T1000 (cell line): ENCODE data around the gene NATD1.

Source experiments
- DNase-seq: peaks from one replicate; lab custom pipeline; 2025; ENCODE audit warnings: mixed read lengths; lab: John Stamatoyannopoulos, UW

Gene NATD1

GRCh38 chr17:21214777-21215541, 38.3 kb downstream of the NATD1 start:
- DNase-seq: no peak

GRCh38 chr17:21214015-21214776, 39.0 kb downstream of the NATD1 start, which contains the start of gene TMEM11:
TMEM11 (minus strand) TSS chr17:21214161; CDS start chr17:21214152, 9 bp downstream.
- DNase-seq: peak; percentile 93

GRCh38 chr17:21213638-21214014, 39.6 kb downstream of the NATD1 start:
- DNase-seq: no peak

GRCh38 chr17:21212826-21213637, 40.2 kb downstream of the NATD1 start:
- no peak for DNase-seq

- no peak for DNase-seq
Observed at GRCh38 chr17:21211825-21212479, 41.3 kb downstream of the NATD1 start.

GRCh38 chr17:21210411-21211076, 42.7 kb downstream of the NATD1 start:
- DNase-seq: no peak

- no peak for DNase-seq
Observed at GRCh38 chr17:21209511-21210175, 43.6 kb downstream of the NATD1 start.

- DNase-seq: no peak
Observed at GRCh38 chr17:21208352-21208751, 44.9 kb downstream of the NATD1 start.

- DNase-seq: no peak
Observed at GRCh38 chr17:21204935-21205334, 48.3 kb downstream of the NATD1 start.

GRCh38 chr17:21202512-21202911, 50.7 kb downstream of the NATD1 start:
- no peak for DNase-seq

GRCh38 chr17:21201874-21202273, 51.3 kb downstream of the NATD1 start:
- DNase-seq: no peak

GRCh38 chr17:21201298-21201595, 52.0 kb downstream of the NATD1 start:
- peak; percentile 23 for DNase-seq

- no peak for DNase-seq
Observed at GRCh38 chr17:21200590-21201297, 52.5 kb downstream of the NATD1 start.

GRCh38 chr17:21199856-21200255, 53.4 kb downstream of the NATD1 start:
- DNase-seq: no peak

- no peak for DNase-seq
Observed at GRCh38 chr17:21199311-21199710, 53.9 kb downstream of the NATD1 start.

GRCh38 chr17:21198411-21198810, 54.8 kb downstream of the NATD1 start:
- DNase-seq: no peak

- DNase-seq: no peak
Observed at GRCh38 chr17:21196126-21196525, 57.1 kb downstream of the NATD1 start.

- no peak for DNase-seq
Observed at GRCh38 chr17:21194703-21195102, 58.5 kb downstream of the NATD1 start.

GRCh38 chr17:21194226-21194625, 59.0 kb downstream of the NATD1 start:
- no peak for DNase-seq

GRCh38 chr17:21193031-21193430, 60.2 kb downstream of the NATD1 start:
- no peak for DNase-seq
